Fibroblast of villous mesenchyme (primary cell): ENCODE measurements around the gene PRSS22. TPM values are rescaled to one million over a fixed set of nuclear protein-coding genes. Genes with fewer than 3 reads are reported as not detected.

ENCODE experiments used
- DNase-seq: peaks from one replicate; pipeline ENCODE4 v3.0.0-alpha.2; 2010; ENCODE audit warnings: low read depth
- H3K4me3 ChIP-seq: 2 replicates; pipeline ENCODE4 v1.5.1; 2011; ENCODE audit warnings: low read depth, mild to moderate bottlenecking, low read length
- CTCF ChIP-seq: IDR thresholded peaks from 2 replicates; pipeline ENCODE4 v1.5.1; 2012; ENCODE audit warnings: low read depth, mild to moderate bottlenecking, low read length; ENCODE audit not compliant: insufficient read depth
- total RNA-seq: library from RNA; depleted of rRNA; stranded (reverse); fragments of >200 nt; gene quantifications from 2 replicates; pipeline ENCODE4 v1.2.3, GENCODE V29; 2012

Gene PRSS22
- total RNA-seq, 1 donor = not detected

DNA sequence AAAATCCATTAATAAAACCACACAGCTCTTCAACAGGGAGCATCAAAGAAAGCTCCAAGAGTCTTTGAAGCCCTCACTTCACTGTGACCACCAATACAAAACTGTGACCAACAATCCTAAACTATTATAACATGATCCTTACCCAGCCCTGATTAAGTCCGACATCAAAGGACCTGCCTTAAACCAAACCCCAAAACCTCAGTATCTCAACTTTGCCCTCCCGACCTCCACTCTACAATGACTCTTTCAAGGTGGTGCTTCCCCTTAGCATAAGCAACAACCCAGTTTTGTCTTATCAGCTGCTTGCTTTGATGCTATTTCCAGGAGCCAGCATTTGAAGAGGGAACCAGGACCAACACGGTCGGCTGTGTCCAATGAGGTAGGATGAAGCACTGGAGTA lies 8.5 kb upstream of the PRSS22 start:
- no peak overlapping the region for H3K4me3 ChIP-seq
- TF ChIP-seq CTCF = no peak
- DNase-seq = no peak

DNA sequence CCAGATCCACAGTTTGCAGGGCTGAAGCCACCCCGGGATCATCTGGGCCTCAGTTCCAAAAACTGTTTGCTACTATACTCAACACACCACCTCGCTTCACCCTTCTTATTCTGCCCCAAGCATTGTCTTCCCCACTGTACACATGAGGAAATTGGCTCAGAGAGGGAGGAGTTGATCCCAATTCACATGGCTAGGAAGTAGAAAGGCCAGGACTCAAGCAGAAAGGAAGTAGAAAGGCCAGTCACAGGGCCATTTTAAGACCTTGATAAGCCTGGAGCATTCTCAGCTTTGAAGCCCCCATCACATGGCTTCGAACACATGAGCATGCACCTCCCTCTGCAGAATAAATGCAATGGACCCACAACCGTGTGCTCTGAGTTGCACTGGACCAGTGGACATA lies 7.7 kb upstream of the PRSS22 start:
- no peak for DNase-seq
- H3K4me3 ChIP-seq = no peak overlapping the region
- no peak for TF ChIP-seq CTCF

GRCh38 chr16:2860826-2861567 lies 3.0 kb upstream of the PRSS22 start:
- DNase-seq = no peak
- TF ChIP-seq CTCF = no peak
- no peak overlapping the region for H3K4me3 ChIP-seq

DNA sequence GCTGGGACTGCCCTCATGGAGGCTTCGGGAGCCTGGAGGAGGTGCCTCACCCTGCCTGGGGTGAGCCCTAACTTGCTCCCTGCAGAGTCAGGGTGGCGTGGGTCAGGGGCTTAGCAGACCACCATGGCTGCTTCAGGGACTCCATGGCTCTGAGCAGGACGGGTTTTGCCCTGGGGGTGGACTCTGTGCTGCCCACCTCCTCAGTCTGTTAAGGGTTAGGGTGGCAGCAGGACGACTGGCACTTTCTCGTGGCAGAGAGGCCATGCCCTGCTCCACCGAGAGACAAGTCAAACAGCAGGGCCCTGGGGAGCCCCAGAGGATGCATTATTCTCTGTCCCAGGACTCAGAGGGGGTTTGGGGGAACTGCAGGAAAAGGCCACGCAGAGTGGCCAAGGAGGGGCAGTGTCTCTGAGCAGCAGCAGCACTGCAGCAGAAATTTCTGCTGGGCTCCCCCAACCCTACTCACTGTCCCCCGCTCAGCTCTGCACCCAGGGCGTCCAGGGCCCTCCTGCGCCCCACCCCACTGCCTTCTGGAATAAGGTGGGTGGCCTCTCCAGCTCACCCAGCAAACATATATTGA lies 1.8 kb upstream of the PRSS22 start:
- TF ChIP-seq CTCF = no peak
- no peak overlapping the region for H3K4me3 ChIP-seq

DNA sequence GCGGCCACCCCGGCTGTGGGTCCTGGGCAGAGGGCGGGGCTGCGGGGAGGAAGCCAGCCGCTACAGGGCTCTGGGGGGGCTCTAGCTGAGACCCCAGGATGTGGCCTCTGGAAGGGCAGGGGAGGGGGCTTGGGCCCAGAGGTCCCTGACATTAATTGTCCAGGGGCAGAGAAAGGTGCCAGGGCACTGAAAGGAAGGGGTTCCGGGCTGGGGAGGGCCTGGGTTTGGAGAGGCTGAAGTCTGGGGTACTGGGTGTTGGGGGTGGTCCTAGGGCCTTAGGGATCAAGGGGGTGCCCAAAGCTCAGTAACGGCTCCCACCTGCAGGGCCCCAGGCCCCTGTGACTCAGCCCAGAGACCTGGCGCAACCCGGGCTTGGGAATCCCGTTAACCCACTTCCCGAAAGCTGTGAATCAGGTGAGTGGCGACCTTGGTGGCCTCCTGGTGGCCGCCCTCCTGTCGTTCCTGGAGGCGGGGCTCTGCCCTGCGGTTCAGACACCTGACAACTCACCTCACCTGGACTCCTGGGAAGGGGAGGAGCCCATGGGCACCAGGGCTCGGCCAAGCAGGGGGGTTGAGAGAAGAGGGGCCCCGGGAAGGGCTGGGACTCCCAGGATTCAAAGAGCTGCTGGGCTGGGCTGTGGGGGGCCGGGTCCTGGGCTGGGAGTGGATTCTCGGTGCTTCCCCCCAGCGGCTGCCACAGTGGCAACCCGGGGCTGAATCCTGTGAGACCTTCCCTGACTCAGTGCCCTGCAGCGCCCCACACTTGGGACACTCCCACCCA lies 465 bp upstream of the PRSS22 start:
- DNase-seq = no peak

More for the DNA sequence above, 1.8 kb upstream of the PRSS22 start:
- no peak for DNase-seq

More for the DNA sequence above, 465 bp upstream of the PRSS22 start:
- TF ChIP-seq CTCF = no peak
- no peak overlapping the region for H3K4me3 ChIP-seq
